ENCODE data around the gene MYOZ3. TPM values are rescaled to one million over a fixed set of nuclear protein-coding genes. Genes with fewer than 3 reads are reported as not detected.

The MYOZ3 gene
- total RNA-seq, 1 donor from 2014 or later, result 4.6 TPM

DNA sequence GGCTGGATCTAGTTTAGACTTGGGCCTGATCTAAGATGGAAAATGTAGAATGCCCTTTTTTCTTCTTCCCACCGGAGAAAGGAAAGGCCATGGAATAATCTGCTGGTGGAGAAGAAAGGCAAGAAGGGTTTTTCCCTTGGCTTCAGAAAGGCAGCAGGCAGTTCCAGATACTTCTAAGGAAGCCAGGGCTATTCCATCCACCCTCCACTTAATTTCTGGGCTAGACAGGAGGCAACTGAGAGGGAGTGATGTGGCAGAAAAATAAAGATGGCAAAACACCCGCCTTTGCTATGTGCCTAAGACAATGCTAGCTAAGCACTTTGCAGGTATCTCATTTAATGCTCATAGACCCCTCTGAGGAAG lies 9.9 kb downstream of the MYOZ3 start:
- no peak overlapping the region for H3K4me3 ChIP-seq (ENCODE audit: low read depth, low read length)
- TF ChIP-seq, protein P1, sequence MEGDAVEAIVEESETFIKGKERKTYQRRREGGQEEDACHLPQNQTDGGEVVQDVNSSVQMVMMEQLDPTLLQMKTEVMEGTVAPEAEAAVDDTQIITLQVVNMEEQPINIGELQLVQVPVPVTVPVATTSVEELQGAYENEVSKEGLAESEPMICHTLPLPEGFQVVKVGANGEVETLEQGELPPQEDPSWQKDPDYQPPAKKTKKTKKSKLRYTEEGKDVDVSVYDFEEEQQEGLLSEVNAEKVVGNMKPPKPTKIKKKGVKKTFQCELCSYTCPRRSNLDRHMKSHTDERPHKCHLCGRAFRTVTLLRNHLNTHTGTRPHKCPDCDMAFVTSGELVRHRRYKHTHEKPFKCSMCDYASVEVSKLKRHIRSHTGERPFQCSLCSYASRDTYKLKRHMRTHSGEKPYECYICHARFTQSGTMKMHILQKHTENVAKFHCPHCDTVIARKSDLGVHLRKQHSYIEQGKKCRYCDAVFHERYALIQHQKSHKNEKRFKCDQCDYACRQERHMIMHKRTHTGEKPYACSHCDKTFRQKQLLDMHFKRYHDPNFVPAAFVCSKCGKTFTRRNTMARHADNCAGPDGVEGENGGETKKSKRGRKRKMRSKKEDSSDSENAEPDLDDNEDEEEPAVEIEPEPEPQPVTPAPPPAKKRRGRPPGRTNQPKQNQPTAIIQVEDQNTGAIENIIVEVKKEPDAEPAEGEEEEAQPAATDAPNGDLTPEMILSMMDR (IDR thresholded peaks at IDR 0.05; ENCODE audit: insufficient read depth, low read length, poor library complexity, severe bottlenecking), result no peak
- H3K36me3 ChIP-seq (ENCODE audit: control insufficient read depth, insufficient read depth, low read length), result no peaks in the 10 kb centered on the region
- H3K27me3 ChIP-seq (ENCODE audit: control insufficient read depth, insufficient read depth, low read length), result peaks cover 2% of the 10 kb centered on the region
- DNase-seq (ENCODE audit: low read depth), result no peak

DNA sequence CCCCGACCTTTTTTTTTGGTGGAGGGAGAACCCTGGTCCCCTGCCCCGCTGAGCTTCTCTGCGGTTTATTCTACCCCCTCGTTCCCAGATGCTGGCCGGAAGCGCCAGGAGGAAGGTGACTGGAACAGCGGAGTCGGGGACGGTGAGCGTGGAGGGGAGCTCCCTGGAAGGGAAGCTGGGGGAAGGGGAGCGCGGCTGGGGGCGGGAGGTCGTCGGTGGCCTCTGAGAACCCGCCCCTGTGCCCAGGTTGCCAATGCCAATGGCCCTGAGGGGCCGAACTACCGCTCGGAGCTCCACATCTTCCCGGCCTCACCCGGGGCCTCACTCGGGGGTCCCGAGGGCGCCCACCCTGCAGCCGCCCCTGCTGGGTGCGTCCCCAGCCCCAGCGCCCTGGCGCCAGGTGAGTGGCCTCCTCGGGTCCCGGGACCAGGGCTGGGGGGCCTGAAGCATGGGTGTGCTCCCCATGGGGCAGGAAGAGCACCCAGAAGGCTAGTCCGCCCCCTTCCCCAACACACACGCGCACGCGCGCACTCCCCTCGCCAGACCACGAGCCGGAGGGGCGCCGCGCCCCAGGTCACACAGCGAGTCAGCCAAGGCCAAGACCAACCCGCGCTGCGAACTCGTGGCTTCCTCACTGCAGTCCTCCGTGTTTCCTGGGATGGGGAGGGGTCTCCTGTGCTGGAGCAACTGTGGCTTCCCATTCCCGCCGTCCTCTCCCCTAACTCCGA lies 10.6 kb downstream of the MYOZ3 start:
- TF ChIP-seq, protein P1 (IDR thresholded peaks at IDR 0.05; ENCODE audit: insufficient read depth, low read length, poor library complexity, severe bottlenecking), result no peak
- H3K4me3 ChIP-seq (ENCODE audit: low read depth, low read length), result peak overlapping the region; percentile 52

DNA sequence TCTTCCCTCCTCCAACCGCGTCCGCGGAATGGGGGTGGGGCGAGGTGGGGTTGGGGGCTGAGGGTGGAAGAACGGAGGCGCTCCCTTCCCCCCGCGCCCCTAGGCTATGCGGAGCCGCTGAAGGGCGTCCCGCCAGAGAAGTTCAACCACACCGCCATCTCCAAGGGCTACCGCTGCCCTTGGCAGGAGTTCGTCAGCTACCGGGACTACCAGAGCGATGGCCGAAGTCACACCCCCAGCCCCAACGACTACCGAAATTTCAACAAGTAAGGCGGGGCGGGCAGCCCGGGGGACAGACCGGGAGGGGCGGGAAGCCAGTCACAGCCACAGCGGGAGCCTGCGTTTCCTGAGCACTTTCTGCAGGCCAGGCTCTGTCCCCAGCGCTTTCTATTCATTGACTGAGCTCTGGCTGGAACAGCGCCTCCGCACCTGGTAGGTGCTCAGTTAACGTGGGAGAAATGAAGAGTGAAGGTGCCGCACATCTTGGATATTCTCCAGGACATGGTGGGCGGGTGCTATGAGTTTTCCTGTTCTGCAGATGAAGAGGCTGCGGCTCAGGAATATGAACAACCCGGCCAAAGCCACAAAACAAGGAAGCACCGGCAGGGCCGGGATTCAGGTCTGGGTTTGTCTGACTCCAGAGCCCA lies 11.3 kb downstream of the MYOZ3 start:
- peaks cover 2% of the 10 kb centered on the region for H3K27me3 ChIP-seq (ENCODE audit: control insufficient read depth, insufficient read depth, low read length)
- no peak for DNase-seq (ENCODE audit: low read depth)
- peak overlapping the region; percentile 52 for H3K4me3 ChIP-seq (ENCODE audit: low read depth, low read length)
- H3K36me3 ChIP-seq (ENCODE audit: control insufficient read depth, insufficient read depth, low read length), result no peaks in the 10 kb centered on the region
- TF ChIP-seq, protein P1 (IDR thresholded peaks at IDR 0.05; ENCODE audit: insufficient read depth, low read length, poor library complexity, severe bottlenecking), result no peak

More for the DNA sequence above, 10.6 kb downstream of the MYOZ3 start:
- peaks cover 2% of the 10 kb centered on the region for H3K27me3 ChIP-seq (ENCODE audit: control insufficient read depth, insufficient read depth, low read length)
- no peaks in the 10 kb centered on the region for H3K36me3 ChIP-seq (ENCODE audit: control insufficient read depth, insufficient read depth, low read length)
- no peak for DNase-seq (ENCODE audit: low read depth)

DNA sequence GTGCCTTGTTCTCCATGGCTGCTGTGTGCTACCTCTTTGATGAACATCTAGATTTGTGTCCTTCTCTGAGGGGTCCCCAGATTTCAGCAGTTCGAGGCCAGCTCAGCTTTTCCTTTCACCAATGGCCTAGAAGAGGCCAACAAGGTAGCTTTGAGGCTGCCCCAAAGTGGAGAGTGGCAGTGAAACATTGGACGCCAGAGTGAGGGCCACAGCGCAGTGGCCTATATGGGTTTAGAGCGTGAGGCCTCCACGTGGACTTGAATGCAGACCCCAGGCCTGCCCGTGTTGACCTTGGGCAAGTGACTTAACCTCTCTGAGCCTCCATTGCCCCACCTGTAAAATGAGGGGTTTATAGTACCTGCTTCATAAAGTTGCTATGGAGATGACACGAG lies 11.8 kb downstream of the MYOZ3 start:
- Histone ChIP-seq H3K36me3 (ENCODE audit: control insufficient read depth, insufficient read depth, low read length) (no peaks in the 10 kb centered on the region), H3K4me3 (ENCODE audit: low read depth, low read length) (no peak overlapping the region), H3K27me3 (ENCODE audit: control insufficient read depth, insufficient read depth, low read length) (peaks cover 2% of the 10 kb centered on the region)
- DNase-seq (ENCODE audit: low read depth), result no peak
- TF ChIP-seq, protein P1 (IDR thresholded peaks at IDR 0.05; ENCODE audit: insufficient read depth, low read length, poor library complexity, severe bottlenecking), result no peak

DNA sequence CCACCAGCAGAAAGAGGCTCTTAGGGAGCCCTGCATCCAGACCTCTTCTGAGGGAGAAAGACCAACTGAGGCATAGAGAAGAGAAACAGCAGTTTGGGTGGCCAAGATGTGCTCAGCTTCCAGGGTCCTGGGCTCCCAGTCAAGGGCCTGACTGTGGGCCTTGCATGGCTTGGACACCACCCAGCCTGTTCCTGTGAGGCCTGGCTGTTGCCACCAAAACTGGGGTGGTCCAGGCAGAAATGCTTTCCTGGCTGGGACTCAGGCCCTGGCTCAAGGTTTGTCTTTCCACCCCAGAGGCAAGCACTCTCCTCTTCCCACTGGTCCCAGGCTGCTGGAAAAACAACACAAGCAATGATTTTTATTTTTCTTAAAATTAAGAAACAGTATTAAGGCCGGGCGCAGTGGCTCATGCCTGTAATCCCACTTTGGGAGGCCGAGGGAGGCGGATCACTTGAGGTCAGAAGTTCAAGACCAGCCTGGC lies 13.3 kb downstream of the MYOZ3 start:
- Histone ChIP-seq H3K36me3 (ENCODE audit: control insufficient read depth, insufficient read depth, low read length) (no peaks in the 10 kb centered on the region), H3K4me3 (ENCODE audit: low read depth, low read length) (no peak overlapping the region), H3K27me3 (ENCODE audit: control insufficient read depth, insufficient read depth, low read length) (peaks cover 2% of the 10 kb centered on the region)
- DNase-seq (ENCODE audit: low read depth), result no peak
- TF ChIP-seq, protein P1 (IDR thresholded peaks at IDR 0.05; ENCODE audit: insufficient read depth, low read length, poor library complexity, severe bottlenecking), result no peak

Data from kidney epithelial cell (primary cell).